Hematopoietic multipotent progenitor cell treated with erythropoietin and hydrocortisone succinate and interleukin-3 and kit ligand, for 8 days (in vitro differentiated cells): Measurements from ENCODE around the gene TNFRSF21.
"Not testable (repeated sequence)": the region's sequence is repeated elsewhere in the genome, so short reads cannot be mapped to it uniquely, and the experiment has no call there.

Experiments
- DNase-seq: peaks from one replicate; pipeline ENCODE4 v3.0.0-alpha.2; 2015

TNFRSF21 gene

DNA sequence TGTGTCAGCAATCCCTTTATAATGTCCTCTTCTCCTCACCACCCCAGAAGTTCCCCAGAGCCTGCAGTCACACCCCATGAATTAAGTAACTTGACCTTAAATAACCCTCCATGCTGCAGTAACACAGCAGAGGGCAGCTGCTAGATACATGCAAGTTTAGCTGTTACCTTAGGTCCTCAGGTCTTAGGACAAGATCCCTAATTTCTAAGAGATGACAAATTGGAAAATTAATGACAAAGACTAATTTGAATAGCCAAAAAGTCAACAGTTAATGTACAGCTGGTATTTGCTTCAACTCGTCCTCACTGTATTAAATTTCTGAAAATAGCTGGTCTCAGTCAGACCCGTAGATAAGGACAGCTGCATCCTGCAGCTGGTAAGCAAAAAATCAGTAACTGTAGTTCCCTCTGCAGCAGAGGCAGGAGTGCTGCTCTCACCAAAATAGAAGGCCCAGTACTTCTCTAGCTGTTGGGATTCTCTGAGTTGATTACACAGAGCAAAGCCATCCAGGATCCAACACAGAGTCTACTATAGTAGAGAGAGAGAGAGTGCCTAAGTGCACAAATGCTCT lies 62.4 kb downstream of the TNFRSF21 start:
- DNase-seq = peak; percentile 54

DNA sequence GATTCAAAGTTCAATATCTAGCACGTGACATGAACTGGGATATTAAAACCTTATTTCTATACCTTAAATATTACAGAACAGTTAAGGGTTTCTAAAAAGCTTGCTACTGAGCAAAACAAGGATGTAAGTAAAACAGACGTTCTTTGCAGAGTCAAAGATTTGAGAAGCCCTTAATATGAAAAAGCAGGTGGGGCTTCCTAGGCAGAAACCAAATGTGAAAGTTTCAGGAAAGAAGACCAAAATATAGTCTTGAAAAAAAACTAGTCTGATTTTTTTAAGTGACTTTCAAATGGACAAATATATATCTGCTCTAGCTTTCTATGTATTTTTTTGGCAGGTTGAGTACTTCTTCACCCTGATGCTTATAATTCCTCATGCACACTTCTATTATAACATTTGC lies 63.2 kb downstream of the TNFRSF21 start:
- no peak for DNase-seq

DNA sequence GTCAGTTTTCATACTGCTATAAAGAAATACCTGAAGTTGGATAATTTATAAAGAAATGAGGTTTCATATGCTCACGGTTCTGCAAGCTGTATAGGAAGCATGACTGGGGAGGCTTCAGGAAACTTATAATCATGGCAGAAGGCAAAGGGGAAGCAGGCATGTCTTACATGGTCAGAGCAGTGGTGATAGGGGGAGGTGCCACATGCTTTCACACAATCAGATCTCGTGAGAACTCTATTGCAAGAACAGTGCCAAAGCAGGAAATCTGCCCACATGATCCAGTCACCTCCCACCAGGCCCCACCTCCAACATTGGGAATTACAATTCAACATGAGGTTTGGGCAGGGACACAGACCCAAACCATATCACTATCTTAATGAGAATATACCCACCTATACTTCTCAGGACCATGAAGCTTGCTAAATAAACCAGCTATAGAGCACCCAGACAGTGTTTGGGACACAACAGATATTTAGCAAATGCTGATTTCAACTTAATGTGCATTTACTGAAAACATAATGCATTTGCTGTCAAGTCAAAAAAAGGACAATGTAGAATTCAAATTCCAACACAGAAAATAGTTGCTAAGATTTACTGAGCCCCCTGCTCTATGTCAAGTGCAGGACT lies 63.8 kb downstream of the TNFRSF21 start:
- peak; percentile 66 for DNase-seq

DNA sequence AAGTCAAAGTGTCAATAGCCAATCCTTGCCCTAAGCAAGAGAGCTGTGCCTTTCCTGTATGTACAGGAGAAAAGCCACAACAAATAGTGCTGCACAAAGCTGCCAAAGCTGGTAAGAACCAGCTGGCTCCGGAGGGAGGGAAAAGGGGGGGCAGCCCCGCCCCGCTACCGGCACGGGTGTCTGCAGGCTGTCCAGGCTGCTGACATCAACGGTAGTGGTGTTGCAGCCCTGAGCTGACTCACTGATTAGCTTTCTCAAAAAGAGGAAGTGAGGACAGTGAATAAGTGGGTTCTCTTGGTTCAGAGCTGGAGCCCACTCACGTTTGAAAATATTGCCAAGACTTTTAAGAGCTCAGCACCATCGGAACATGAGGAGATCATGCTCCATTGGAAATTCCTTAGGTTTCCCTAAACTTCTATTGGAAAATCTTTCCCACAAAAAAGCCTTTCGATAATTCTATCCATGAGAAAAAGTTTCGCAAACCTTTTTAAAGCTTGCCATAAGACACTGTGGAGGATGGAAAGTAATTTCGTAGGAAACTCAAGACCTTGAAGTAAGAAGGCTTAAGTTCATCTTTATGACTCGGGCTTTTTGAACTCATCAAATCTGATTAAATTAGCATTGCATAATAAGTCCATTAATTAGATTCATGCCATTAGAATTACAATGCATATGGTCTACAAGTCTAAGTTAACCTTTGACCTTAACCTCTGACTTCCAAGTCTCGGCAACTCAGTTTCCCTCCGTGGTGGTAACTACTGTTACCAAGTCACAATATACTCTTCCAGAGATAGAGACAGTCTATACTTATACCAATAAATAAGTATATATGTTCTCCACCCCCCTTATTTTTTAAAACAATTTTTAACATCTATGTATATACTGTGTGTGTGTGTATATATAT lies 67.0 kb downstream of the TNFRSF21 start:
- DNase-seq = peak; percentile 94

DNA sequence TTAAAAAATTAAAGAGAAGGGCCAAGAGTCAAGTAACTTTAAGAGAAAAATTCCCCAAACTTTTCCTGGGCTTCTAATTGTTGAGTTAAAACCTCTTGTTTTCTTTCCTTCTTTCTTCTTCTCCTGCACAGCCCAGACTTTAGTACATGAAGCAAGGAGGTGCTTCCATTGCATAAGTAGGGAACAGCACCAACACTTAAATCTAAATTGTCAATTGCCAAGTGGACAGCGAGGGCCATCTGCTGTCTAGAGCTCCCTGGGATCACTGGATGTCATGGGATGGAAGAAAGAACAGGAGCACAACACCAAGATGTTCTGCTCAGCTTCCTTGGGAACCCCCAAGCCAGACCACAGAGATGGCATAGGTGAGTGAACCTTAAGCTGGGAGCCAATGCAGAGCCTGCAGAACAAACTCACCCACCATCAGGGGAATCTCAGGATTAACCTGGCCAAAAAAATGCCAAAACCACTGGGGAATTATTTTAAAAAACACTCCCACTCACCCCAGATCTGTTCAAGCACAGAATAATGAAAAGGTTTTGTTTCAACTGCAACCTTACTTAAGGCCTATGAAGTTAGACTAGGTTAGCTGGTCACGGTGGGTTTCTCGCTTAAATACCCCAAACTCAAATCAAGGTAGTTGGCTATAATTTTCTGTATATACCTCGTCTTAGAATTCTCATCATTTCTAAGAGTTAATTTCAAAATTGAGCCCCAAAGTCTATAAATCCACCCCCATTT lies 67.8 kb downstream of the TNFRSF21 start:
- no peak for DNase-seq

DNA sequence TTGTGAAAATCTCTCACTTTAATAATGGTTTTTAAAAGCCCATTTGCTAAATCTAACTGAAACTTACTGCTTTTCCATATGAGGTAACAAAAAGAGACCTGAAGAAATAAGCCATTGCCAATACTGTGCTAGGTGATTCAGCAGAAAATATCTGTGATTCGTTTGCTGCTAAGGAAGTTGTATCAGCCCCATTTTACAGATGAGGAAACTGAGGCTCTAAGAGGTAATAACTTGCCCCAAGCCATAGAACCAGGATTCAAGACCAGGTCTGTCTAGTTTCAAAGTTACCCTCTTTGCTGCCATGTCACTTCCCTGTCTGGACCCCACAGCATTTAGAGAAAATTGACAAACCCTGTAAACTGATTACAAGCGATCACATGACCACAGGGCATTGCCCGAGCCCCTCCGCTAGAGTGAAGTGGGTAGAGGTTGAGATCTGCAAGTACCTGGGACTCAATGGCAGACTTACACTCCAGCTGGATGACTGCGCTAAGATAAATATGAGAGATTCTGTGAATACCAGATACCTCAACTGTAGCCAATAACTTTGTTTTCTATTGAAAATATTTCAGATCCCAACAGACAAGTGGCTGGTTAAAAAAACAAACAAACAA lies 69.3 kb downstream of the TNFRSF21 start:
- no peak for DNase-seq

DNA sequence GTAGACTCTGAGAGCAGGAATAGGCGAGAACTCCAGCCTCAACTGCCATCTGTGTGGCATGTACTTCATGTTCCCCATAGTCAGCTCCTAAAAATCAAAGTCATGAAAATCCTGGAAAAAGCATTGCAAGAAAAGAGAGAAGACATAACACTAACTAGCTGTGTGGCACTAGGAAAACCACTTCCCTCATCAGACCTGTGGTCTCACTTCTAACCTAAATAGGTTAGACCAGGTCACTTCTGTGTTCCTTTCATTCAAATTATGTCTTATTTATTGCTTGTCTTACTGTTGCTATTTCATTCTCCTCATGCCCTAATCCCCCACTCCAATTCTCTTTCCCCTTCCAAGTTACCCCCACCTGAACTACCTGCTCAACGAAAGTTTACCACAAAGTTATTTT lies 70.2 kb downstream of the TNFRSF21 start:
- DNase-seq = no peak

DNA sequence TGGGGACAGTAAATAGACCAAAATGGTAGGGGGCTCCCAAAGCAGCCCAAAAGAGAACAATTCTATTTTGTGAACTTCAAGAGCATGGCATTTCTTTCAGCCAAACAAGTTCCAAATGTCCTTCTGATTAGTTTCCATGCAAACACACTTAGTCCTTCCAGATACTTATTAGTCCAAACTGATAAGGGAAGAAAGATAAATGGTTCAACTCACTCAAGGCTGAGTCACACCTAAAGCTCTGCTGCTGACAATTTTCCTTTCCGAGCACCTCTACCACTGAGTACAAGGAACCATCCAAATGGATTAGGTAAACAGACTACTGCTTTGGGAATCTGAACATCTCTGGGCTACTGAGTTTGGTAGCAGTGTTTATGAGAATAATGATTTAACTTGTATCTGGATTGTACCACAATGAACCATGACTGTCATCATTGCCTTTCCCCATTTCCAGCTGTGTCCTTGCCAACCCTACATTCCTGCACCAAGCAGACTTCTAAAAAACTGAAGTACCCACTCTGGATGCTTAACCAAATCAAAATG lies 71.2 kb downstream of the TNFRSF21 start:
- DNase-seq = no peak

DNA sequence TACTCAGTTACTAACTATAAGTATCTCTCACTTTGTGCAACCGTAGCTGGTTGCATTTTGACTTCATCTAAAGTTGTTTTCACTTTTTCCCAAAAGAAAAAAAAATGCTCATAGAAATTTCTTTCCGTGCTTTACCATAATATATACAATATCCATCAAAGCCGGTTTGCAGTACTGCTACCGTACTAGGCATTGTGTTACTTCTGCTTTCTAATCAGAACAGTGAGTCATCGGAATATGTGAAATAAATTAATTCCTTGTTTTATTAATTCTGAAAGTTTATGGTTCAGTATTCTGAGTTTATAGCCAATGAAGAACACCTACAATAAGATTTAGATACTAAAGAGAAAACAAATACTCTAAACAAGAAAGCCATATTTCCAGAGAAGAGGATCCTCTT lies 72.5 kb downstream of the TNFRSF21 start:
- DNase-seq = no peak

DNA sequence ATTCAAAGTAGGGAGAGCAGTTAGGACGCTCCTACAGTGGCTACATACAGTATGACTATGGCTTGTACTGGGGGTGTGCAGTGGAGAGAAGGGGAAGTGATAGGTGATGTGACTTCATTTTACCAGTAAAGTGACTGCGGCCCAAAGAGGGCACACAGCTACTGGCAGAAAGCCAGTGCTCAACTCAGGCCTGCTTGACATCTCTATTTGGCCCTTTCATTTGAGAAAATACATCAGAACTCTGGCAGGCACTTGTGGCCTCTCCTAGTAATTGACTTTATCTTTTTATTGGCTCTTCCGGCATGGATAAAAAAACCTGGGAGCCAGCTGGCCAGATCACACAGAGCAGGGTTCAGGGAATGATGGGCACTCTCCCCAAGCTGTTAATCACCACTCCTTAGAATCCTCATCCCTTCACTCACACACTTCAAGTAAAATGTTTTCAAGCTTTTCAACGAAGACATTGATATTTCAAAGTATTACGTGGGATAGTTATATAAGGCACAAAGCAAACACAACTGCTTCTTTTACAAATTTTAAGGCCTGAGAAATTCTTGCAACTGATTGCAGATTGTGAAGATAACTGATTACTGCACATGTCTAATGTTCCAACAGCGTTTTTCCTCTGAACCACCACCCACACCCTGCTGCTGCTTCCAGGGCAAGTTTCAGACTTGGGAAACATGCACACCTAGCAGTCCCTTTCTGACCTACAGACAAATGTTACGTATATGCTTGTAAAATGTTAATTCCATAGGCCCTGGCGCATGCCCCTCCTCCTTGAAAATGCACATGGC lies 73.5 kb downstream of the TNFRSF21 start:
- DNase-seq = peak; percentile 27

DNA sequence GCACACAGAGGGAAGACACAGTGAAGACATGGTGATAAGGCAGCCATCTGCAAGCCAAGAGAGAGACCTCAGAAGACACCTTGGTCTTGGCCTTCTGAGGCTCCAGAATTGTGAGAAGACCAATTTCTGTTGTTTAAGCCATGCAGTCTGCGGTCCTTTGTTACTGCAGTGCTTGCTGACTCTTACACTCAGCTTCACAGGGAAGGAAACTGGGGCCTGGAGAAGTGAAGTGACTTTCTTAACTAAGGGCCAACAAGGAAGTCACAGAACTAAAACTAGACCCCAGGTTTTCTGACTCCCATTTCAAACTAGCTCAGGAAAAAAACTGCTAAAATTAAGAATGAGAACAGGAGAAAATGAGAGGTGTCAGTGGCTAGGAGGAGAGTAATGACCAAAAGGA lies 74.3 kb downstream of the TNFRSF21 start:
- no peak for DNase-seq

DNA sequence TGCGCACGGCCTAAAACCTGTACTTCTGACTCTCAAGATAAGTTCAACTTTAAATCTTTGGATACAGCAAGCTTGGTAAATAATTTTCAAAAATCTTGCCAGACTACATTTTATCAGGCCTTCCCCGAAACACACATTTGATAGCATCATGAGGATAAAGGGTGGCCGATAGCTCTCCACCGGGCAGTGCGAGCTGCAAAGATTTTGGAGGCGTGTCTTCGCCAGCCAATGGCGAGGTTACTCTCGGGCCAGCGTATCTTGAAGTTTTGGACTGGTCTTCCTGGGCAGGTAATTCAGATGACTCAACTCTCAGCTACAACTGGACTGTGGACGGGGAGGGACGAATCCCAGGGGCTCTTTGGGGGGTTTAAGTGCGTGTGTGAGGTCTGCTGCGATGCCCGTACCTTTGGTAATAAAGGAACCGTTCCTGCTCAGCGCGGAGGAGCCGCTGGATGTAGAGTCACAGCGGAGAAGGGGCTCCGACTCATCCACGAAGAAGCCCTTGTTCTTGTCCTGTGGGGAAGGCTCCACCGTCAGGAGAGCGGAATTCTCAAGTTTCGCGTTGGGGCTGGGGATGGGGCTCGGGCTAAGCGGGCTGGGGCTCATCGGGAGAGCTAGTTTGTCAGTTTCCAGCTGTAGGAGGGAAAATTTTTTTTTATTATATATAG lies 75.3 kb downstream of the TNFRSF21 start:
- DNase-seq = no peak

DNA sequence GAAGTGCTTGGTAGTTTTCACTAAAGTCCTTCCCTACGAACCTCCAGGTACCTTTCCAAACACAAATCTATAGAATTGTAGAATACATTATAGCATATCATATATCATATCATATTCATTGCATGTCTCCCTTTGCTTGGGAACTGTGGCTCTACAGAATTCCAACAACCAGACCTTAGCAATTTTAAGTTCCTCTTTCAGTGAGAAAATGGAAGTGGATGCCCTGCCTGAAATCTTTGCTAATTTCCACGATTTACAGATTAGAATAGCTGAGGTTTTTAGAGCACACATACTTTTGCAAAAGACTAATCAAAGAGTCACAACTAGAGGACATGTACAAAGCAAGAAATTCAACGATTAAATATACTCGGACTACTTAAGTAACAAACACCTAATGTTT lies 78.6 kb downstream of the TNFRSF21 start:
- no peak for DNase-seq

DNA sequence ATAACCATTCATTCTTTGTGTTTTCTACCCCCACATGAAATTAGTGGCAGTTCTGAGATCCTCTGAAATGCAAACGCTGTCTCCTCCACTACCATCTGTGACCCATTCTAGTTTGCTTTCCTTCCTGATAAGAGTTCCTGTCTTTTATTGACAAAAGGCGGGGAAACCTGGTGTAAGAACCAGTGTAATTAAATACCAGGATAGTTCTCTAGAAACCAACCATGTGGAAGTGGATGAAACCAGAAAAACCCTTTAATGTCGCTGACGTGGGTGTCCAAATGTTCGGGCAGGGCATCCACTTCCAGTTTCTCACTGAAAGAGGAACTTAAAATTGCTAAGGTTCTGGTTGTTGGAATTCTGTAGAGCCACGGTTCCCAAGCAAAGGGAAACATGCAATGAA lies 79.1 kb downstream of the TNFRSF21 start:
- DNase-seq = no peak

DNA sequence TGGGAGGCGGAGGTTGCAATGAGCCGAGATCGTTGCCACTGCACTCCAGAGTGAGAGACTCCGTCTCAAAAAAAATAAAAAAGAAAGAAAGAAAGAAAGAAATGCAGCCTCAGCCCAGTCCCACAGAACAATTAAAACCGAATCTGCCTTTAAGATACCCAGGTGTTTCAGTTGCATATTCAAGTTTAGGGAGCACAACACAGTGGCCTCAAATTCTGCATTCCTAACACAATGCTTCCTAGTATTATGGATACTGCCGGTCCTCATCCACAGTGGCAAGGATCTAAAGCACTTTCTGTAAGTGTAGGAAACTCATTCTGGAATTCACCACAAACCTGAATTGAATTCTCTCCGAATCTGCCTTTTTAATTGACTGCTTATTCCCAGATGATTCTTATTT lies 80.5 kb downstream of the TNFRSF21 start:
- DNase-seq = no peak

DNA sequence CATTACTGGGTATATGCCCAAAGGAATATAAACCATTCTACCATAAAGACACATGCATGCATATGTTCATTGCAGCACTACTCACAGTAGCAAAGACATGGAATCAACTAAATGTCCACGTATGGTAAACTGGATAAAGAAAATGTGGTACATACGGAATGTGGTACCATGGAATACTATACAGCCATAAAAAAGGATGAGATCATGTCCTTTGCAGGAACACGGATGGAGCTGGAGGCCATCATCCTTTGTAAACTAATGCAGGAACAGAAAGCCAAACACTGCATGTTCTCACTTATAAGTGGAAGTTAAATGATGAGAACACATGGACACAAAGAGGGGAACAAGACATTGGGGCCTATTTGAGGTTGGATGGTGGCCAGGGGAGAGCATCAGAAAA lies 81.6 kb downstream of the TNFRSF21 start:
- not testable (repeated sequence) for DNase-seq

DNA sequence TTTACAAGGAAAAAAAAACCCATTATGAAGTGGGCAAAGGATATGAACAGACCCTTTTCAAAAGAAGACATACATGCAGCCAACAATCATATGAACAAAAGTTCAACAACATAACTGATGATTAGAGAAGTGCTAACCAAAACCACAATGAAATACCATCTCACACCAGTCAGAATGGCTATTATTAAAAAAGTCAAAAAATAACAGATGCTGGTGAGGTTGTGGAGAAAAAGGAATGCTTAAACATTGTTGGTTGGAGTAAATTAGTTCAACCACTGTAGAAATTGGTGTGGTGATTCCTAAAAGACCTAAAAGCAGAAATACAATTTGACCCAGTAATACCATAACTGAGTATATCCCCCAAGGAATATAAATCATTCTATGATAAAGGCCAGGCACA lies 86.5 kb downstream of the TNFRSF21 start:
- not testable (repeated sequence) for DNase-seq

DNA sequence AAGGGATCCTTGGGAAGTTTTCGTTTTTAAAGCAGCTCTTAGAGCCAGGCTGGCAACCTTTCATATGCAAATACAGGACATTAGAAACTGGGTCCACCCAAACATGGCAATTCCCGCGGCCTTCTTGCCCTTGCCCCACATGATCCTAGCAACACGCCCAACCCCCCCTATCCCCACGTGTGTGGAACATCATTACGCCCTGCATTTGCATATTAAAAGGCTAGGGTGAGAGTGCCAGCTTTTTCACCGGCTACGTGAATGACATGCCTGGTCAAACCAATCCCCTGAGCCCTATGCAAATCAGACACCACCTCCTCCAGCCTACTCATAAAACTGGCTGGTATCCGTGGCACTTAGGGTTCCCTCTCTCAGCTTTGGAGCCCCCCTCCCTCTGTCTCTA lies 88.1 kb downstream of the TNFRSF21 start:
- DNase-seq = no peak

DNA sequence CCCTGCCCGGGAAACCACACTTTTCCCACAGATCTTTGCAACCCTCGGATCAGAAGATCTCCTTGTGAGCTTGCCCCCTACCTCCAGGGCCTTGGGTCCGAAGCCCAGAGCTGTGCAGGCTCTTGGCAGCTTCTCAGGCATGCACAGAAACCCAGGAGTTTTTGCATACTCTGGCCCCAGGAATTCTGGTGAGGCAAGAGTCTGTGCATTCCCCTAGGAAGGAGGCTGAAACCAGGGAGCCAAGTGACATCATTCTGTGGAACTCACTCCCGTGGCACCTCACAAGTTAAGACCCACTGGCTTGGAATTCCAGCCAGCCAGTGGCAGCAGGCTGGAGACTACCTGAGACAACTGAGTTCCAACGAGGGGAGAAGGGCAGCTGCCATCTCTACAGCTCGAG lies 100.1 kb downstream of the TNFRSF21 start:
- no peak for DNase-seq

DNA sequence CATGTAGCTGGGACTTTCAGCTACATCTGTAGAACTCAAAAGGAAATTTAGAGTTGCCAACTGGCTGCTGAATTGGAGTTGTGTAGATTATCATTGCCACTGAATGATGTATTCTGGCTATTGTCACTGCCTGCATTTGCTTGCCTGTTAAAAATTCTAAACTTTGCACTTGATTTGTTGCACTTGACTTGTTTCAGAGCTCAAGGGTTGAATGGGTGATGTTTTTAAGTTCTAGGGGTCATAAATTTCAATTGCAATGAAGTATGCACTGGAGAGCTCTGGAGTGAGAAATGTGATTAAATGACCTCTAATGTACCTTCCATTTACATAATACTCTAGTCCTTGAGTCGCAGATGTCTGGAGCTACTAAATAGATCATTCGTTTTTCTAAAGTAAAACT lies 102.4 kb downstream of the TNFRSF21 start:
- DNase-seq = no peak

DNA sequence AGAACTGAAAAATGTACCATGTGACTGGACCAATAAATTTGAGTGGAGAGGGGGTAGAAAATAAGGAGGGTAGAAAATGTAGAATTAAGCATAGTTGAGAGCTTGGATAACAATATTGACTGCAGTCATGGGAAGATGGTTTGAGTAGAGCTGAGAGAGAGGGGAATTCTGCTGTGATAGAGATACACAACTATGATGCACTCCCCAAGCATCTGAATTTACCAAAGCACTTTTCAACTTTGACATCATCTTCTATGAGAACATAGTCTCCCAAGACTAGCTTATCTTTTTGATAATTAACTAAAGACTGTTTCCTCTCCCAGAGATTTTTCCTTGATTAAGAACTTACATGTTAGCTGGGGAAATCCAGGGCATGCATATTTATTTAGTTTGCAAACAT lies 103.1 kb downstream of the TNFRSF21 start:
- DNase-seq = no peak
